ENCODE measurements around the gene PID1. TPM values are rescaled to one million over a fixed set of nuclear protein-coding genes. Genes with fewer than 3 reads are reported as not detected.

Gene PID1
- total and polyA plus RNA-seq, 12 donors = 4.5 to 81.9 (median 47.0) TPM

DNA sequence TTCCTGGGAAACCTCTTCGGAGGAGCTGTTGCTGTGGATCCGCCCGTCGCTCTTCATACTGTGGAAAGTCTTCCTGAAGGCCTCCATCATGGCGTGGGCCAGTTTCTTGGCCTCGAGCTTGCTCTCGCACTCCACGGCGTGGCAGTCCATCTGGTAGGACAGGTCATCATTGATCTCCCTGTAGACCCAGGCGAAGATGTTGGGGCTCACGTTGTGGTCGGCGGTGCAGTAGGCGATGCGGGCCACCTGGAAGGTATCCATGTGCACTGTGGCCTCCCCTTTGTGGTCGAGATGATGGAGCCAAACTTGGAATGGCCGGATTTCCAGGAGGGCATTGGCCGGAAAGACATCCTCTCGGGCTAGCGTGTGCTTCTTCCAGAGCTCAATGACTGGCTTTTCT, 245.4 kb downstream of the PID1 start:
- TF ChIP-seq CTCF (IDR thresholded peaks at IDR 0.05) = no peak
- TF ChIP-seq POLR2A (IDR thresholded peaks at IDR 0.05) = no peak
- no peak for DNase-seq
- peaks cover 19 to 35% of the 10 kb centered on the region in 2 donors for H3K4me1 ChIP-seq (replicated peaks in 1 of 2)
- no peaks in the 10 kb centered on the region for H3K27me3 ChIP-seq
- H3K4me3 ChIP-seq = no peak overlapping the region
- H3K36me3 ChIP-seq (replicated peaks in 1 of 2) = no peaks in the 10 kb centered on the region
- 93 to 97% (median 96%) methylated on average over 20 of the region's 20 CpGs for WGBS, 4 donors
- intact Hi-C loops (cut with DNase I) = no loop called here
- H3K27ac ChIP-seq = peak overlapping the region in 4 of 5 donors; percentile 38 to 64 (median 50)
- H3K9me3 ChIP-seq (replicated peaks in 1 of 3) = no peaks in the 10 kb centered on the region

DNA sequence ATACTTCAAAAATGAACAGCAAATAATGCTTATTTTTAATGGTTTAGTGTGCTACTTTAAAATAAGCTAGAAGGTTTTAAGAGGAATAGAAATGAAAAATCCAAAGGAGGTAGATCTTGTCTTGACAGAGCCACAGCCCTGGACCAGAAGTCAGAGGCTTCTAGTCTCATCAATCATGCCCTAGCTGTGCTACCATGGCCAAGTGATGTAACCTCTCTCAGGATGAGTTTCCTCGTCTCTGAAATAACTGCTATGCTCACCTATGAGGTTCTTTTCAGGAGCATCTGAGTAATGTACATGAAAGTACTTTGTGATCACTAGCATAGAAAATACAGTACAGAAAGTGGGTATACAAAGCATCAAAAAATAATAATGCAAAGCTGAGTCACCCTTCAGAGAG, 248.4 kb downstream of the PID1 start:
- Histone ChIP-seq H3K27ac (no peak overlapping the region), H3K36me3 (replicated peaks in 1 of 2) (no peaks in the 10 kb centered on the region), H3K9me3 (replicated peaks in 1 of 3) (no peaks in the 10 kb centered on the region), H3K4me3 (no peak overlapping the region), H3K4me1 (replicated peaks in 1 of 2) (peaks cover 19 to 32% of the 10 kb centered on the region in 2 donors), H3K27me3 (no peaks in the 10 kb centered on the region)
- no peak for DNase-seq
- WGBS, 4 donors = 30 to 60% (median 34%) methylated on average over 1 of the region's 1 CpG
- intact Hi-C loops (cut with DNase I) = no loop called here
- TF ChIP-seq CTCF (IDR thresholded peaks at IDR 0.05) = no peak
- no peak for TF ChIP-seq POLR2A (IDR thresholded peaks at IDR 0.05)

DNA sequence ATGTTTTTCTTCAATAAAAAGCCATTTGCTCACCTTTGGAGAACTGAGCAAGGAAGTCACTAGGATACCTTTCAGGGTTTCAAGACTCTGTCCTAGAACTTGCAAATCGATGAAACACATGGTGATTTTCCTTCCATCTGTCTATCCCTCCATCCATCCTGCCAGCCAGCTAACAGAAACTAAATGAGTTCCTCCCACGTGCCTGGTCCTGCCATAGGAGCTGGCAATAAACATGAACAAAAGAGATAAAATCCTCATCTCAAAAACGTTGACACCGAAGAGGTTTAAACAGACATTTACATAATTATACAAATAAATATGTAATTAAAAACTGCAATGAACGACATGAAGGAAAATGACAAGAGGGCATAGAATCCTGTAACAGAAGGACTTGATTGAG, 249.0 kb downstream of the PID1 start:
- no peak for DNase-seq
- no peaks in the 10 kb centered on the region for H3K27me3 ChIP-seq
- H3K27ac ChIP-seq = no peak overlapping the region
- no peak overlapping the region for H3K4me3 ChIP-seq
- H3K4me1 ChIP-seq (replicated peaks in 1 of 2) = peaks cover 15 to 26% of the 10 kb centered on the region in 2 donors
- H3K9me3 ChIP-seq (replicated peaks in 1 of 3) = no peaks in the 10 kb centered on the region
- WGBS, 4 donors = 82 to 87% (median 85%) methylated on average over 5 of the region's 5 CpGs
- TF ChIP-seq POLR2A (IDR thresholded peaks at IDR 0.05) = no peak
- H3K36me3 ChIP-seq (replicated peaks in 1 of 2) = no peaks in the 10 kb centered on the region
- intact Hi-C loops (cut with DNase I) = no loop called here

- 85 to 95% (median 89%) methylated on average over 1 of the region's 1 CpG for WGBS, 4 donors
- no peaks in the 10 kb centered on the region for H3K9me3 ChIP-seq (replicated peaks in 1 of 3)
- TF ChIP-seq CTCF (IDR thresholded peaks at IDR 0.05) (no peak), POLR2A (IDR thresholded peaks at IDR 0.05) (no peak)
- no peak overlapping the region for H3K27ac ChIP-seq
- peaks cover 5 to 20% of the 10 kb centered on the region in 2 donors for H3K4me1 ChIP-seq (replicated peaks in 1 of 2)
- intact Hi-C loops (cut with DNase I) = no loop called here
- no peaks in the 10 kb centered on the region for H3K36me3 ChIP-seq (replicated peaks in 1 of 2)
- H3K27me3 ChIP-seq = no peaks in the 10 kb centered on the region
- no peak overlapping the region for H3K4me3 ChIP-seq
- DNase-seq = no peak
These were observed 261.3 kb downstream of the PID1 start for GRCh38 chr2:229009816-229010215.

DNA sequence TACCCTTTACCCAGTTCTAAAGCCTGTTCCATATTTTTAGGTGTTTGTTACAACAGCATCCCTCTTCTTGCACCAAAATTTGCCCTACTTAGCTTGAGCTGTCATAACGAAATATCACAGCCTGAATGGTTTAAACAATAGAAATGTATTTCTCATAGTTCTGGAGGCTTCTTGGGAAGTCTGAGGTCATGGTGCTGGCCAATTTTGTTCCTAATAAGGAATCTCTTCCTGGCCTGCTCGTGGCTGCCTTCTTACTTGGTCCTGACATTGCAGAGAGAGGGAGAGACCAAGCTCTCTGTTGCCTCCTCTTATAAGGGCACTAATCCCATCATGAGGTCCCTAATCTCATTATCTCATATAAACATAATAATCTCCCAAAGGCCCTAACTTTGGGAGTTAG, 267.8 kb downstream of the PID1 start:
- H3K36me3 ChIP-seq (replicated peaks in 1 of 2) = no peaks in the 10 kb centered on the region
- peaks cover 0 to 8% (median 0%) of the 10 kb centered on the region in 3 donors for H3K9me3 ChIP-seq (replicated peaks in 1 of 3)
- intact Hi-C loops (cut with DNase I) = no loop called here
- no peak overlapping the region for H3K27ac ChIP-seq
- H3K4me3 ChIP-seq = no peak overlapping the region
- no peaks in the 10 kb centered on the region for H3K27me3 ChIP-seq
- 33 to 45% (median 40%) methylated on average over 2 of the region's 2 CpGs for WGBS, 4 donors
- no peaks in the 10 kb centered on the region for H3K4me1 ChIP-seq (replicated peaks in 1 of 2)
- TF ChIP-seq CTCF (IDR thresholded peaks at IDR 0.05) (no peak), POLR2A (IDR thresholded peaks at IDR 0.05) (no peak)
- DNase-seq = no peak
